OCI-LY7 (cell line): ENCODE data around the gene LGR6. TPM values are rescaled to one million over a fixed set of nuclear protein-coding genes. Genes with fewer than 3 reads are reported as not detected.

Experiments
- BruUV-seq: library from RNA; stranded (reverse); fragments of 400-500 nt; replicated peaks from 2 replicates; lab custom pipeline; 2021; lab: Mats Ljungman, UMichigan
- CTCF ChIA-PET: fragments of 300-600 bp; sonication (Branson Sonifier 250); formaldehyde crosslinking; loops from one replicate; lab custom pipeline; 2022; ENCODE audit warnings: antibody characterized with exemption; ENCODE audit not compliant: unreplicated experiment; lab: Charles Lee
- POLR2A ChIA-PET: fragments of 300-600 bp; sonication (Branson Sonifier 250); formaldehyde crosslinking; loops from one replicate; lab custom pipeline; 2022; ENCODE audit warnings: antibody characterized with exemption; lab: Charles Lee
- DNase-seq: peaks from one replicate; pipeline ENCODE4 v3.0.0-alpha.2; 2015; ENCODE audit warnings: low spot score
- H2AFZ ChIP-seq: fragments of 200-600 bp; sonication (generic), shearing (Covaris generic); 2 replicates; pipeline ENCODE4 v1.6.1; 2014; ENCODE audit warnings: mild to moderate bottlenecking, antibody characterized with exemption, low read length, moderate library complexity
- H3K27ac ChIP-seq: fragments of 200-600 bp; sonication (generic); 2 replicates; pipeline ENCODE4 v1.5.1; 2014; ENCODE audit warnings: mixed run types, low read depth, mild to moderate bottlenecking, moderate library complexity, low read length, inconsistent platforms; ENCODE audit not compliant: poor library complexity, severe bottlenecking
- H3K36me3 ChIP-seq: fragments of 200-600 bp; sonication (generic); 2 replicates; pipeline ENCODE4 v1.6.1; 2014; ENCODE audit warnings: mild to moderate bottlenecking, antibody characterized with exemption, low read length, moderate library complexity, mixed read lengths; ENCODE audit not compliant: insufficient read depth
- H3K4me1 ChIP-seq: fragments of 200-600 bp; sonication (generic); 2 replicates; pipeline ENCODE4 v1.5.1; 2014; ENCODE audit warnings: mild to moderate bottlenecking, low read length; ENCODE audit not compliant: insufficient read depth, poor library complexity, severe bottlenecking
- H3K4me2 ChIP-seq: fragments of 200-600 bp; sonication (generic); 2 replicates; pipeline ENCODE4 v1.6.1; 2014; ENCODE audit warnings: mild to moderate bottlenecking, low read length
- H3K4me3 ChIP-seq: fragments of 200-600 bp; sonication (generic); 2 replicates; pipeline ENCODE4 v1.5.1; 2014; ENCODE audit warnings: mild to moderate bottlenecking, low read depth, low read length; ENCODE audit not compliant: poor library complexity, severe bottlenecking
- H3K79me2 ChIP-seq: fragments of 200-600 bp; sonication (generic); 2 replicates; pipeline ENCODE4 v1.6.1; 2016; ENCODE audit warnings: low read depth, mild to moderate bottlenecking, low read length, moderate library complexity, mixed read lengths; ENCODE audit not compliant: insufficient read depth
- H3K9me2 ChIP-seq: fragments of 200-600 bp; sonication (generic); 2 replicates; pipeline ENCODE4 v1.6.1; 2016; ENCODE audit warnings: mild to moderate bottlenecking, low read length, mixed read lengths; ENCODE audit not compliant: insufficient read depth
- H3K9me3 ChIP-seq: fragments of 200-600 bp; sonication (generic); 2 replicates; pipeline ENCODE4 v1.6.1; 2014; ENCODE audit warnings: mild to moderate bottlenecking, mixed run types, low read length, mixed read lengths
- H4K20me1 ChIP-seq: fragments of 200-600 bp; sonication (generic); 2 replicates; pipeline ENCODE4 v1.6.1; 2014; ENCODE audit warnings: mild to moderate bottlenecking, antibody characterized with exemption, low read length, moderate library complexity, mixed read lengths; ENCODE audit not compliant: insufficient read depth
- EZH2phosphoT487 ChIP-seq: fragments of 200-600 bp; sonication (generic); IDR thresholded peaks from 2 replicates; pipeline ENCODE4 v1.6.1; 2018; ENCODE audit warnings: low read depth, borderline replicate concordance, mild to moderate bottlenecking, mixed run types, antibody characterized with exemption, low read length, moderate library complexity, mixed read lengths
- intact Hi-C: fragments of 100-400 bp; cut with micrococcal nuclease; formaldehyde crosslinking; loops from one replicate; pipeline ENCODE4 v1.10.0; 2022; ENCODE audit not compliant: unreplicated experiment
- total RNA-seq, 2 experiments: library from RNA; depleted of rRNA in 1 of 2; stranded (reverse); fragments of >200 nt in 1 of 2; shearing (Covaris generic) in 1 of 2; gene quantifications; 2 replicates each; pipeline ENCODE4 v1.2.3, GENCODE V29; 2014 to 2022
- TF ChIP-seq, protein P1 (sequence below): fragments of 200-600 bp; sonication (generic); conservative IDR thresholded peaks from 2 replicates; pipeline ENCODE4 v1.5.1; 2014; ENCODE audit warnings: mild to moderate bottlenecking, antibody characterized with exemption, low read length, moderate library complexity, mixed read lengths

LGR6 gene
- total RNA-seq, 2 experiments from 2014 or later: not detected

DNA sequence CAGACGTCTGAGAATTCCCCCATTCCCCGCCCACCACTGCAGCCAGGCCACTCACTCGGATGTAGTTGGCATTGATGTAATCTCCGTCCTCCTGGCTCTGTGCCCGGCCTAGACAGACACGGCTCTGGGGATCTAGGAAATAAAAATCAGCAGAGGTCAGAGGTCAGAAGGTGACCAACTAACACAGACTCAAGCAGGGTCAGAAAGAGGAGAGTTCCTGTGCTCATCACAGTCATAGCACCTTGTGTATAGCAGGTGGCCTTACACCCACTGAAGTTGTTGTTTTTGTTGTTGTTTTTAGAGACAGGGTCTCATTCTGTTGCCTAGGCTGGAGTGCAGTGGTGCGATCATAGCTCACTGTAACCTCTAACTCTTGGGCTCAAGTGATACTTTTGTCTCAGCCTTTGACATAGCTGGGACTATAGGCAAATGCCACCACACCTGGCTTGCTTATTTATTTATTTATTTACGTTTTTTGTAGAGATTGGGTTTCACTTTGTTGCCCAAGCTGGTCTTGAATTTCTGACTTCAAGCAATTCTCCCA, 38.0 kb upstream of the LGR6 start:
- BruUV-seq: no TSS peak
- Histone ChIP-seq H3K4me3 (no peak overlapping the region), H3K4me1 (peaks cover 58% of the 10 kb centered on the region), H3K79me2 (peaks cover 28% of the 10 kb centered on the region; the same call in 1 of the 2 replicates), H3K9me3 (no peaks in the 10 kb centered on the region), H3K27ac (peak overlapping the region; percentile 21), H3K4me2 (peak overlapping the region; percentile 10; the same call in 1 of the 2 replicates), H3K36me3 (peaks cover 74% of the 10 kb centered on the region), H2AFZ (no peak overlapping the region), H4K20me1 (no peaks in the 10 kb centered on the region), H3K9me2 (no peaks in the 10 kb centered on the region)
- ChIA-PET CTCF (interaction anchor here (0.8 to 2.3 kb wide), 7 partner anchors 7 to 34 kb away, joined by 3 to 7 read pairs (median 6); partner anchors contain the start of gene ARL8A), POLR2A (interaction anchor here (0.5 to 1.7 kb wide), 5 partner anchors 10 to 826 kb away, joined by 3 to 7 read pairs (median 4); no protein-coding TSS in a partner anchor)
- intact Hi-C loops: no loop called here
- DNase-seq: no peak
- TF ChIP-seq, protein P1, sequence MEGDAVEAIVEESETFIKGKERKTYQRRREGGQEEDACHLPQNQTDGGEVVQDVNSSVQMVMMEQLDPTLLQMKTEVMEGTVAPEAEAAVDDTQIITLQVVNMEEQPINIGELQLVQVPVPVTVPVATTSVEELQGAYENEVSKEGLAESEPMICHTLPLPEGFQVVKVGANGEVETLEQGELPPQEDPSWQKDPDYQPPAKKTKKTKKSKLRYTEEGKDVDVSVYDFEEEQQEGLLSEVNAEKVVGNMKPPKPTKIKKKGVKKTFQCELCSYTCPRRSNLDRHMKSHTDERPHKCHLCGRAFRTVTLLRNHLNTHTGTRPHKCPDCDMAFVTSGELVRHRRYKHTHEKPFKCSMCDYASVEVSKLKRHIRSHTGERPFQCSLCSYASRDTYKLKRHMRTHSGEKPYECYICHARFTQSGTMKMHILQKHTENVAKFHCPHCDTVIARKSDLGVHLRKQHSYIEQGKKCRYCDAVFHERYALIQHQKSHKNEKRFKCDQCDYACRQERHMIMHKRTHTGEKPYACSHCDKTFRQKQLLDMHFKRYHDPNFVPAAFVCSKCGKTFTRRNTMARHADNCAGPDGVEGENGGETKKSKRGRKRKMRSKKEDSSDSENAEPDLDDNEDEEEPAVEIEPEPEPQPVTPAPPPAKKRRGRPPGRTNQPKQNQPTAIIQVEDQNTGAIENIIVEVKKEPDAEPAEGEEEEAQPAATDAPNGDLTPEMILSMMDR: no peak
- TF ChIP-seq EZH2phosphoT487: no peak

DNA sequence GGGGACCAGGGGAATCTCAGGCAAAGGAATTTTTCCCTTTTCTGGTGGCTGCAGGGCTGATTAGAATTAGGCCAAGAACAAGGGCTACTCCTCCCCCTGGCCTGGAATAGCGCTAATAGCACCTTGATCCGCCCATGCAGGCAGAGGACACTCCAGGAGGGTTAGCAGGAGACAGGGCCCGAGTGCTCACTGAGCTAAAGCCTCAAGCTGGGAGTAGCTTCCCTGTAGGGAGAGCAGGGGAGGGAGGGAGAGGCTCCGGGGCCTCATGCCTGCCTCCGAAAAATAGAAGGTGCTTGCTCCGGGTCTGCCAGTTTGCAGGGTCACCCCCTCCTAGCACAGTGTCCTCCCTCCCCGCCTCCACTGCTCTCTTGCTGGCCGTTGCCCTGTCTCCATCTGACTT, 37.0 kb upstream of the LGR6 start:
- peak overlapping the region; percentile 12 for H3K4me2 ChIP-seq
- no peak for DNase-seq
- peaks cover 30% of the 10 kb centered on the region; the same call in 1 of the 2 replicates for H3K79me2 ChIP-seq
- intact Hi-C loops: no loop called here
- H4K20me1 ChIP-seq: no peaks in the 10 kb centered on the region
- peak overlapping the region; percentile 12 for H3K4me3 ChIP-seq
- no peak overlapping the region for H2AFZ ChIP-seq
- H3K27ac ChIP-seq: peak overlapping the region; percentile 21
- BruUV-seq: no TSS peak
- peaks cover 64% of the 10 kb centered on the region for H3K36me3 ChIP-seq
- no peaks in the 10 kb centered on the region for H3K9me3 ChIP-seq
- peaks cover 69% of the 10 kb centered on the region for H3K4me1 ChIP-seq
- no peaks in the 10 kb centered on the region for H3K9me2 ChIP-seq
- ChIA-PET POLR2A (interaction anchor here (0.6 to 1.5 kb wide), 4 partner anchors 13 to 186 kb away, joined by 3 to 7 read pairs (median 4); no protein-coding TSS in a partner anchor), CTCF (interaction anchor here (0.6 kb wide), 1 partner anchor 28 kb away, joined by 9 read pairs; no protein-coding TSS in a partner anchor)
- TF ChIP-seq EZH2phosphoT487: no peak
- TF ChIP-seq, protein P1: no peak

DNA sequence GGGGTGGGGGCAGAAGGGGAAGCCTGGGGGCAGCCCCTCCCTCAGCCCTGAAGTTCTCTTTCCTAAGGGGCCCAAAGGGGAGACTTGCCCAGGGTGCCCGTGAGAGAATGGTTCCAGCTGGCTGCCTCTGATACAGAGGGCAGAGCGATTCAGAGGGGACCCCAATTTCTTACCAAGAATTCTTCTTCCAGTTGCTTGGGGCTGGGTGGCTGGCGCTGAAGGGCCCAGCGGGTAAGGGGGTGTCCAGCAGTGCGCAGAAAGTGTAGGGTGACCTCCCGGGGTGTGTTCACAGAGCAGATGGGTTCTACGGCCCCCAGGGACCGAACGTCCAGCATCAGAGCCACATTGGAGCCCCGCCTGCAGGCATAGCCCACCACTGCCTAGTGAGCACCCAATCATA, 35.7 kb upstream of the LGR6 start:
- Histone ChIP-seq H3K9me2 (no peaks in the 10 kb centered on the region), H3K27ac (peak overlapping the region; percentile 89), H4K20me1 (no peaks in the 10 kb centered on the region), H3K79me2 (peaks cover 30% of the 10 kb centered on the region; the same call in 1 of the 2 replicates), H3K4me3 (peak overlapping the region; percentile 73), H3K36me3 (peaks cover 50% of the 10 kb centered on the region), H3K9me3 (no peaks in the 10 kb centered on the region), H3K4me2 (peak overlapping the region; percentile 95), H3K4me1 (peaks cover 82% of the 10 kb centered on the region), H2AFZ (no peak overlapping the region)
- no peak for DNase-seq
- TF ChIP-seq EZH2phosphoT487: no peak
- TF ChIP-seq, protein P1: no peak
- POLR2A ChIA-PET: no interaction called here
- intact Hi-C loops: no loop called here
- CTCF ChIA-PET: interaction anchor here (1.0 kb wide), 1 partner anchor 31 kb away, joined by 6 read pairs; no protein-coding TSS in a partner anchor
- BruUV-seq: no TSS peak
